RWPE2 (cell line): Measurements from ENCODE around the gene RTN4.

Experiments
- ATAC-seq: fragments of 200-7000 bp; cut with Tn5 transposase; 3 replicates; pipeline ENCODE4 v1.9.1; 2021; ENCODE audit warnings: low read depth
- DNase-seq: peaks from one replicate; pipeline ENCODE4 v3.0.0-alpha.2; 2020; ENCODE audit warnings: low spot score
- H3K27ac ChIP-seq: fragments of 450-650 bp; 2 replicates; pipeline ENCODE4 v1.5.1; 2017; ENCODE audit warnings: mild to moderate bottlenecking; ENCODE audit not compliant: poor library complexity, severe bottlenecking
- H3K27me3 ChIP-seq: fragments of 250-450 bp; sonication (Bioruptor Pico); 2 replicates; pipeline ENCODE4 v1.5.1; 2021; ENCODE audit warnings: mild to moderate bottlenecking, moderate library complexity; ENCODE audit not compliant: insufficient read depth, poor library complexity, severe bottlenecking
- H3K36me3 ChIP-seq: fragments of 250-450 bp; sonication (Bioruptor Pico); 2 replicates; pipeline ENCODE4 v1.5.1; 2020; ENCODE audit warnings: low read depth, mild to moderate bottlenecking, moderate library complexity
- H3K4me1 ChIP-seq: fragments of 250-450 bp; sonication (Bioruptor Pico); 2 replicates; pipeline ENCODE4 v1.5.1; 2021; ENCODE audit warnings: mild to moderate bottlenecking, moderate library complexity; ENCODE audit not compliant: insufficient read depth, poor library complexity, severe bottlenecking
- H3K4me3 ChIP-seq: fragments of 250-450 bp; sonication (Bioruptor Pico); 2 replicates; pipeline ENCODE4 v1.5.1; 2021; ENCODE audit warnings: mild to moderate bottlenecking, moderate library complexity; ENCODE audit not compliant: severe bottlenecking
- H3K9me3 ChIP-seq: fragments of 250-450 bp; sonication (Bioruptor Pico); 2 replicates; pipeline ENCODE4 v1.5.1; 2021; ENCODE audit warnings: mild to moderate bottlenecking, moderate library complexity; ENCODE audit not compliant: severe bottlenecking
- CTCF ChIP-seq: fragments of 450-650 bp; IDR thresholded peaks from one replicate; pipeline ENCODE4 v1.5.1; 2017; ENCODE audit warnings: mild to moderate bottlenecking, moderate library complexity; ENCODE audit not compliant: poor library complexity, severe bottlenecking

RTN4 gene

GRCh38 chr2:54944724-54945326, 105.4 kb downstream of the RTN4 start:
- ATAC-seq, result peak; percentile 47
- Histone ChIP-seq H3K4me3 (no peak overlapping the region), H3K4me1 (no peaks in the 10 kb centered on the region), H3K27me3 (no peaks in the 10 kb centered on the region), H3K36me3 (no peaks in the 10 kb centered on the region), H3K9me3 (no peaks in the 10 kb centered on the region), H3K27ac (no peak overlapping the region)
- TF ChIP-seq CTCF, result no peak
- no peak for DNase-seq

GRCh38 chr2:54942373-54942772, 107.9 kb downstream of the RTN4 start:
- no peaks in the 10 kb centered on the region for H3K36me3 ChIP-seq
- ATAC-seq, result no peak
- no peaks in the 10 kb centered on the region for H3K4me1 ChIP-seq
- H3K27me3 ChIP-seq, result no peaks in the 10 kb centered on the region
- no peaks in the 10 kb centered on the region for H3K9me3 ChIP-seq
- no peak for TF ChIP-seq CTCF
- H3K27ac ChIP-seq, result no peak overlapping the region
- no peak overlapping the region for H3K4me3 ChIP-seq
- DNase-seq, result no peak

DNA sequence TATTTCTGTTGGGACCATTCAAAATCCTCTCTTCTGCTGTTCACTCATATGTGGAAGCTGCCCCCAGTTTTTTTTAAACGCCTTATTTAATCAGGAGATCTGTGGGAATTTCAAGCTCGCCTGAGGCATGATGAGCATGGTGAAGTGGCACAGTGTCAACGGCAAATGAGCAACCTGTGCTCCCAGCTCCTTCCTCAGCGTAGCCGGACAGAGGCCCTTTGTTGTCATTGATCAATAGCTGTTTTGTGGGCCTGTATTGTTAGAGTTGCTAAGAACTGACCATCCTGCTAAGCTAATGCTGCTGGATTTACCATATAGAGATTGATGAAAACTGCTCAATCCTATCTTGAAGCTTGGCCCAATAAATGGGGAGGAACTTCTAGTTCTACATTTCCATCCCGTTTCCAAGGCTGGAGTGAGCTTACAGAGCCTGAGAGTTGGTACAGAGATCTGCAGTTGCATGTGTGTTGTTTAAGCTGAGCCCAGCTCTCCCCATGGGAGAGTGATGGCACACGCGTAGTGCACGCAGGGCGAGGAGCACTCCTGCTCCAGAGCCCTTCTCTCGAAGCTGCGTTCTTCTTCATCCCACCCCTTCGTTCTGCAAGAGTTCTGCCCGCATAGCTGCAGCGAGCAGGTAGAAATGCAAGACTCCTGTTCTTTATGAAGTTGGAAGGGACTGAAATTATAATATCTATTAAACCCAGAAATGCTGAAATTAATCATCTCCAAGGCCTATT, 108.8 kb downstream of the RTN4 start:
- no peak overlapping the region for H3K4me3 ChIP-seq
- H3K36me3 ChIP-seq, result no peaks in the 10 kb centered on the region
- DNase-seq (no peak), ATAC-seq (no peak)
- H3K27me3 ChIP-seq, result no peaks in the 10 kb centered on the region
- no peaks in the 10 kb centered on the region for H3K4me1 ChIP-seq
- no peaks in the 10 kb centered on the region for H3K9me3 ChIP-seq
- H3K27ac ChIP-seq, result no peak overlapping the region
- no peak for TF ChIP-seq CTCF

DNA sequence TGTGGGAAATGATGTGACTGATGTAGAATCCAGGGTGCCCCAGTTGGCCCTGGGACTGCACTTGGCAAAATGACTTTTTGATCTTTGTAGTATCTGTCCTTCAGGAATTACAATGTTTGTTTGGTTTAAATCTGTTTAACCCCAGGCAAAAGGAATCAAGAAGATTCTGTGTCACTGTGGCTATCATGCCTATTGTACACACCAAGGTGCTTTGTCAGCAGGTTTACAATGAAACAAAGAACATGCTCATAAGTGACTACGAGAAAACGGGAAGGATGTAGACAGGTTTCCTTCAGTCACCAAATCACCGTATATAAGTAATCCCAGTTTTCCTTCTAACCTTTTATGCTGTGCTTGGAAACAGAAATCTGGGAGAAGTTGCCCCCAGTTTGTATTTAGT, 109.5 kb downstream of the RTN4 start:
- Histone ChIP-seq H3K27me3 (no peaks in the 10 kb centered on the region), H3K4me1 (no peaks in the 10 kb centered on the region), H3K9me3 (no peaks in the 10 kb centered on the region), H3K36me3 (no peaks in the 10 kb centered on the region), H3K27ac (no peak overlapping the region), H3K4me3 (no peak overlapping the region)
- ATAC-seq, result no peak
- TF ChIP-seq CTCF, result no peak
- no peak for DNase-seq
